ENCODE results near the gene SERF2.

Gene SERF2

DNA sequence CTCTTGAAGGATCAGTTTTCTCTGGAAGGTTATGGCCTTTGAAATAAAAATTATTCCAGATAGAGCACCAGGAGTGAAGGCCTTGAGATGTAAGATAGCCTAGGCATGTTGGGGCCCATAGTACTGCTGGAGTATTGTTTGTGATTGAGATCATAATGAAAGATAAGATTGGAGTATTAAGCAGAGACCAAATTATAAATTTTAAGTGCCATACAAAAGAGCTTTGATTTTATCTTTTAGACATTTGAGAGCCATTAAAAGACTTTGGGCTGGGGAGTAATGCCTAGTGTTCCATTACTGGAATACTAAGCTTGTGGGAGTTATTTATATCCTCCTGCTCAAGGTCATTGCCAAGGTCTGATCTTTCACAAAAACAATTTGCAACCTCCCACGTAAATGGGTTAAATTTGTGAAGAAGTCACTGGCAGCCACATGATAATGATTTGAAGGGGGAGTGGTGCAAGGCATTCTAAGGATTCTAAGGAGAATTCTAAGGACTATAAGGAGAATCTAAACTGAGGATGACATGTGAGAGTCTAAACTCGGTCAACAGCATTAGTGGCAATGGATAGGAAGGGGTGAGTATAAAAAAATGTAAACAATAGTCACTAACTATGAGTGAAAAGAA, 28.2 kb upstream of the SERF2 start:
- no peak overlapping the region for H3K4me3 ChIP-seq (ENCODE audit: low read length)
- TF ChIP-seq, protein P1, sequence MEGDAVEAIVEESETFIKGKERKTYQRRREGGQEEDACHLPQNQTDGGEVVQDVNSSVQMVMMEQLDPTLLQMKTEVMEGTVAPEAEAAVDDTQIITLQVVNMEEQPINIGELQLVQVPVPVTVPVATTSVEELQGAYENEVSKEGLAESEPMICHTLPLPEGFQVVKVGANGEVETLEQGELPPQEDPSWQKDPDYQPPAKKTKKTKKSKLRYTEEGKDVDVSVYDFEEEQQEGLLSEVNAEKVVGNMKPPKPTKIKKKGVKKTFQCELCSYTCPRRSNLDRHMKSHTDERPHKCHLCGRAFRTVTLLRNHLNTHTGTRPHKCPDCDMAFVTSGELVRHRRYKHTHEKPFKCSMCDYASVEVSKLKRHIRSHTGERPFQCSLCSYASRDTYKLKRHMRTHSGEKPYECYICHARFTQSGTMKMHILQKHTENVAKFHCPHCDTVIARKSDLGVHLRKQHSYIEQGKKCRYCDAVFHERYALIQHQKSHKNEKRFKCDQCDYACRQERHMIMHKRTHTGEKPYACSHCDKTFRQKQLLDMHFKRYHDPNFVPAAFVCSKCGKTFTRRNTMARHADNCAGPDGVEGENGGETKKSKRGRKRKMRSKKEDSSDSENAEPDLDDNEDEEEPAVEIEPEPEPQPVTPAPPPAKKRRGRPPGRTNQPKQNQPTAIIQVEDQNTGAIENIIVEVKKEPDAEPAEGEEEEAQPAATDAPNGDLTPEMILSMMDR (IDR thresholded peaks at IDR 0.05; ENCODE audit: insufficient read depth, low read depth, low read length, missing control alignments): no peak
- no peak for DNase-seq (ENCODE audit: low read depth)

DNA sequence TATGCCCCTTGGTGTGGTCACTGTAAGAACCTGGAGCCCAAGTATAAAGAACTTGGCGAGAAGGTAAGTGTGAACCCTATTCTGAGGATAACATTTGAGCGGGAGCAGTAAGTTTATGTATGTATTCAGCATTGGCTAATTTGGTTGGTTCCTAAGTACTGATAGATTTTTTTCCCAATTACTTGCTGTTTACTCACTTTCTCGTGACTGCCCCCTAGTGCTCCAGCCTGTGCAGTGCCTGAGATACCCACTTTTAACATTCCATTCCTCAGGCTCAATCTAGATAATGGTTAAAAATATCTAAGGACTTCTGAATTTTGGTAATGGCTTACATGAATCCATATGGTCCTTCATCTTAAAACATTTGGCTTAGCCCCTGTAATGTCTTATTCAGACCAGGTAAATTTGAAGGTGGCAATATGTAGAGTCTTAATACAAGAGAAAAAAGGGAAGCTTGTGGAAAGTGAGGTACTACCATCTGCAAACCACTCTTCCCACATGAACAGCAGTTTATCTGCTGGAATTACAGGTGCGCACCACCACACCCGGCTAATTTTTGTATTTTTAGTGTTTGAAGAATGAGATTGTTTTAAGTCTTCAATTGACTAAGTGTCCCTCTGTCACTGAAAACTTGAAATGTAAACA, 22.4 kb upstream of the SERF2 start:
- TF ChIP-seq, protein P1 (IDR thresholded peaks at IDR 0.05; ENCODE audit: insufficient read depth, low read depth, low read length, missing control alignments): peak; percentile 90
- DNase-seq (ENCODE audit: low read depth): peak; percentile 67
- H3K4me3 ChIP-seq (ENCODE audit: low read length): no peak overlapping the region

DNA sequence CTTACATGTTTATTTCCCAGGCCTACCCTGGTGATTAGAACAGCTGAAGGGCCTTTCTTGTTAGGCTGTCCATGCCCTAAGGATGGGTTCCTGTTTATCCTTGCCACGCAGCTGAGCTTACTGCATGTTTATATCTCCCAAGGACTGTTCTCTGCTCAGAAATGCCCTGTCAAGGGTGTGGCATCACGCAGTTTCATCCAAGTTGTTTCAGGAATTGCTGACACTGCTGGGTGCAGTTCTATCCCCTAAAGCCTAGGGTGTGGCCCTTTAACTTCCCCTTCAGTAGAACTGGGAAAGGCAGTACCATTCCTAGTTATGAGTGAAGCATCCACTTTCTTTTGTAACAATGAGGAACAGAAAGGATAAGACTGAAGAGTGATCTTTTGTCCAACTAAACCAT, 20.3 kb upstream of the SERF2 start:
- no peak overlapping the region for H3K4me3 ChIP-seq (ENCODE audit: low read length)
- peak; percentile 78 for DNase-seq (ENCODE audit: low read depth)
- TF ChIP-seq, protein P1 (IDR thresholded peaks at IDR 0.05; ENCODE audit: insufficient read depth, low read depth, low read length, missing control alignments): no peak

GRCh38 chr15:43772624-43773023, 19.5 kb upstream of the SERF2 start:
- no peak for DNase-seq (ENCODE audit: low read depth)
- no peak overlapping the region for H3K4me3 ChIP-seq (ENCODE audit: low read length)
- TF ChIP-seq, protein P1 (IDR thresholded peaks at IDR 0.05; ENCODE audit: insufficient read depth, low read depth, low read length, missing control alignments): no peak

DNA sequence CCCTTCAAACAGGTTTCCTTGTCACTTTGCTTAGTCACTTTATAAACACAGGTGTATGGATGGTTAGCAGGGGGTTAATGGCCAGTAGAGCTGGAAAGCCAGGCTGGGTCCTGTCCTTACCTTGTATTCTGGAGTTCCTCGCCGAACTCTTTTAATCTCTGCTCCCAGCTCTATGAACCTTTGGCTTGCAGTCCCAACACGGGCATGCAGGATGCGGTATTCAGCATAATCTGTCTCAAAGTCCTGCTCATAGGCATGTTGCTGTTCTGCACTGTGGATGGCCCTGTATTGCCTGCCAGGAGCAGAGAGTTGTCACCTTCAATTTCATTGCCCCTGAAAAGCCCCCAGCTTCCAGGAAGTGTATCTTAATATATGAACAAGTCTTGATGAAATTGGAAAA, 18.1 kb upstream of the SERF2 start:
- no peak overlapping the region for H3K4me3 ChIP-seq (ENCODE audit: low read length)
- TF ChIP-seq, protein P1 (IDR thresholded peaks at IDR 0.05; ENCODE audit: insufficient read depth, low read depth, low read length, missing control alignments): no peak
- DNase-seq (ENCODE audit: low read depth): no peak

DNA sequence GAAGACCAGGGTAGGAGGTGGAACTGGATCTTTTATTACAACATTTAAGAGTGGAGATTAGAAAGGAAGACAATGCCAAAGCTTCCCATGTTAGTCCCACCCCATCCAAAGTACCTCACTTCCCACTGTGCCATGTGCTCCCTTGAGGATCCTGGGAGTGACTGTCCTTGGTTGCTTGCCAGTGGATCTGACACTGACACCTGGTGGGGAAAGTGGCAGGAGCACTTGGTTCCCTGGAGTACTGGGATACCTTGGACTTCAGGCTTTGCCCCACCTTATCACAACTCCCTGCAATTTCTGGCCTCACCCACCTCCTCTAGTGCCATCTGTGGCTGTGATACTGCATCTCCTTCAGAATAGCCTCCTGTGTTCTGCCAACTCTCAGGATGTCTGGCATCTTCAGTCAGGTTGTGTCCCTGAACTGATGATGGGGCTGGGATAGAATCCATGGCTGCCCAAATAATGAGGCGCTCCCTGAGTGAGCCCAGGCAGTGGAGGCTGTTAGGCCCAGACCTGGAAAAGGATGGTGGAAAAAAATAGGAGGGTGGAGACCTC, 16.6 kb upstream of the SERF2 start:
- DNase-seq (ENCODE audit: low read depth): peak; percentile 87
- peak overlapping the region; percentile 93 for H3K4me3 ChIP-seq (ENCODE audit: low read length)
- TF ChIP-seq, protein P1 (IDR thresholded peaks at IDR 0.05; ENCODE audit: insufficient read depth, low read depth, low read length, missing control alignments): peak; percentile 81

Measured in epithelial cell of esophagus (primary cell).